Measurements from ENCODE around the gene GRAMD2A. TPM values are rescaled to one million over a fixed set of nuclear protein-coding genes. Genes with fewer than 3 reads are reported as not detected.

Gene GRAMD2A
- total RNA-seq, 1 donor = not detected

GRCh38 chr15:72233769-72234168 lies 36.2 kb upstream of the GRAMD2A start:
- Histone ChIP-seq H3K4me2 (ENCODE audit: insufficient read depth, low read length) (no peak overlapping the region), H3K4me1 (ENCODE audit: insufficient read depth, low read length) (peaks cover 32% of the 10 kb centered on the region), H3K27ac (ENCODE audit: low read depth, low read length) (no peak overlapping the region), H3K9me3 (ENCODE audit: low read depth, low read length) (no peaks in the 10 kb centered on the region), H3K27me3 (ENCODE audit: insufficient read depth, low read length) (no peaks in the 10 kb centered on the region), H3K4me3 (ENCODE audit: insufficient read depth, low read length) (no peak overlapping the region), H3K36me3 (ENCODE audit: insufficient read depth, low read length) (no peaks in the 10 kb centered on the region), H4K20me1 (ENCODE audit: insufficient read depth, low read length) (peaks cover 2% of the 10 kb centered on the region), H3K79me2 (ENCODE audit: insufficient read depth, low read length) (peaks cover 24% of the 10 kb centered on the region), H2AFZ (ENCODE audit: low read length) (no peak overlapping the region)
- no peak for TF ChIP-seq CTCF (IDR thresholded peaks at IDR 0.05; ENCODE audit: extremely low read depth, low read depth, low read length)
- DNase-seq (ENCODE audit: insufficient read length, low spot score, missing footprints) = no peak

DNA sequence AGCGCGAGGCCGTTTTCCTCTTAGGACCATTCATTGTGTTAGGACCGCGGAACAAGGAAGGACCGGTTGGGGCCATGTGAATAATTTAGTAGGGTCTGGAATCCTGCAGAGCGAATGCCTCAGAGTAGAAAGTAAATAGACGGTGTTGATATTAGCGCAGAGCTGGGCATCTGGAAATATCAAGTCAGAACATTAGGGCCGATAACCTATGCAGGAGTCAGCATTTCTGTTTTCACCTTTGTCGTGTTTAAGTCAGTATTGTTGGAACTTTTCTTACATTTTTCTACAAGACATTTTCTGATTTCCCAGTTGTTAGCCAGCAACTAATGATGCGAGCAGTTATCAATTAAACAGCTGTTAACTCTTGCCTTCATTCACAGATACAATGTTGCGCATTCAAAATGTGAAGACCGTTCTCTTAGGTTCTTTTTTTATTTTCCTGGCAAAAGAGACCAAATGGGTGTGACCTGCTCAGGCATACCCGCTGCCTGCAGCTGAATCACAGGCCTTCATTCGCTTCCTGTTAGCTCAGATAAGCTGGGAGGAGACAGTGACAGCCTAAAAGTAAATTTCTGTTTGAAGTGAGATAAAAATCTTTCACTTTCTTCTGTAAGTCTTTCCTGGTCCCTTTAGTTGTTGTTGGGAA lies 34.4 kb upstream of the GRAMD2A start:
- Histone ChIP-seq H3K4me3 (ENCODE audit: insufficient read depth, low read length) (peak overlapping the region; percentile 95), H3K27me3 (ENCODE audit: insufficient read depth, low read length) (no peaks in the 10 kb centered on the region), H3K4me2 (ENCODE audit: insufficient read depth, low read length) (peak overlapping the region; percentile 98), H3K36me3 (ENCODE audit: insufficient read depth, low read length) (no peaks in the 10 kb centered on the region), H3K9me3 (ENCODE audit: low read depth, low read length) (no peaks in the 10 kb centered on the region), H4K20me1 (ENCODE audit: insufficient read depth, low read length) (peaks cover 7% of the 10 kb centered on the region), H2AFZ (ENCODE audit: low read length) (peak overlapping the region; percentile 75), H3K27ac (ENCODE audit: low read depth, low read length) (peak overlapping the region; percentile 98), H3K79me2 (ENCODE audit: insufficient read depth, low read length) (peaks cover 24% of the 10 kb centered on the region), H3K4me1 (ENCODE audit: insufficient read depth, low read length) (peaks cover 38% of the 10 kb centered on the region)
- TF ChIP-seq CTCF (IDR thresholded peaks at IDR 0.05; ENCODE audit: extremely low read depth, low read depth, low read length) = no peak
- DNase-seq (ENCODE audit: insufficient read length, low spot score, missing footprints) = peak; percentile 98

DNA sequence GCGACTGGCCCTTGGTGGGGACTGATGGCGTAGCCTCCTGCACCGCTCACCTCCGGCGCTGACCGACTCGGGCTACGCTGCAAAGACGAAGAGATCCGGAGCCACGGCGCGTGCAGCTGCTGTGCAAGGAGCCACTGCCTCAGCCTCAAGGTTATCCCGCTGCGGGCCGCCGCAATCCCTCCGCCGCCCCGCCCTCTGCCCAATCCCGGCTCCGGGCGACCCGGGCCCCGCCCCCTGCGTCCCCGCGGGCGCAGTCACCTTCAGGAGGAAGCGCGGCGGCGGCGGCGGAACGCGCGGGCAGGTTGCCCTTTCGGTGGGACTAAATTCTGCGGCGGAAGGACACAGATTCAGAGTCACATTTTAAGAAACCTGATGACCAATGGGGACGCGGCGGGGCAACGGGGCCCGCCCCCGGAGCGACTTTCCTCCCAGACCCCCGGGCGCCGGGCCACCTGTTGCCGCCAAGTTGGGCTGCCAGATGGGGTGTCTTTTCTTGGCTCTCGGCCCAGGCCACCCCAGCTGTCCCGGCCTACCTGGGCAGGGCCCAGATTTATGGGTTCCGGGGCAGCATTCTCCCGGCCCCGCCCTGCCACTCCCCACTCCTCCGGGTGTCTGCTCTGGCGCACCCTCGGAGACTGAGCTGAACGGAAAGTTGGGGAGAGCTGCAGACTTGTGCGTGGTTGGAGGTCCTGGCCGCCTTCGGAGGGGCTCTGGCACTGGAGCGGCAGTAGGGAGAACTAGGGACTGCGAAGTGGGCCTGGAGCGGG lies 33.7 kb upstream of the GRAMD2A start, which contains the start of gene PKM:
TSS of gene PKM (minus strand) at position 125 of the 767 bp plus-strand sequence. CDS start 12,093 bp downstream, outside the sequence.
- Histone ChIP-seq H4K20me1 (ENCODE audit: insufficient read depth, low read length) (peaks cover 13% of the 10 kb centered on the region), H3K36me3 (ENCODE audit: insufficient read depth, low read length) (peaks cover 3% of the 10 kb centered on the region)
- TF ChIP-seq CTCF (IDR thresholded peaks at IDR 0.05; ENCODE audit: extremely low read depth, low read depth, low read length) = no peak

More for the DNA sequence above, 33.7 kb upstream of the GRAMD2A start, which contains the start of gene PKM:
- H3K4me2 ChIP-seq (ENCODE audit: insufficient read depth, low read length) = peak within 1 kb of the TSS; percentile 98
- peak within 1 kb of the TSS; percentile 75 for H2AFZ ChIP-seq (ENCODE audit: low read length)
- no peaks in the 10 kb centered on the region for H3K27me3 ChIP-seq (ENCODE audit: insufficient read depth, low read length)
- H3K27ac ChIP-seq (ENCODE audit: low read depth, low read length) = peak within 1 kb of the TSS; percentile 98
- H3K79me2 ChIP-seq (ENCODE audit: insufficient read depth, low read length) = peaks cover 17% of the 10 kb centered on the region
- no peaks in the 10 kb centered on the region for H3K9me3 ChIP-seq (ENCODE audit: low read depth, low read length)
- peaks cover 37% of the 10 kb centered on the region for H3K4me1 ChIP-seq (ENCODE audit: insufficient read depth, low read length)
- DNase-seq (ENCODE audit: insufficient read length, low spot score, missing footprints) = peak; percentile 96
- H3K4me3 ChIP-seq (ENCODE audit: insufficient read depth, low read length) = peak within 1 kb of the TSS; percentile 95
